Upper lobe of left lung (tissue), 6 donors: ENCODE measurements around the gene ZSCAN31. TPM values are rescaled to one million over a fixed set of nuclear protein-coding genes. Genes with fewer than 3 reads are reported as not detected.
"Not testable (repeated sequence)": the region's sequence is repeated elsewhere in the genome, so short reads cannot be mapped to it uniquely, and the experiment has no call there.

ENCODE experiments used
- ATAC-seq, 2 donors: fragments of 200-7000 bp; cut with Tn5 transposase; one replicate each; pipeline ENCODE4 v1.9.1; 2022; ENCODE audit warnings: mild to moderate bottlenecking in 2 of 2, moderate library complexity in 2 of 2; ENCODE audit not compliant: low FRiP score in 2 of 2
- DNase-seq, 2 donors: peaks; one replicate each; pipeline ENCODE4 v3.0.0-alpha.2; 2019 to 2020
- H3K27ac ChIP-seq, 4 donors: fragments of 200-600 bp; sonication (generic); one replicate each; pipeline ENCODE4 v1.5.1; 2016 to 2019
- H3K27me3 ChIP-seq, 4 donors: fragments of 200-600 bp; sonication (generic); one replicate each; pipeline ENCODE4 v1.5.1; 2017 to 2019
- H3K36me3 ChIP-seq, 4 donors: fragments of 200-600 bp; sonication (generic); one replicate each; pipeline ENCODE4 v1.5.1; 2016 to 2019
- H3K4me1 ChIP-seq, 4 donors: fragments of 200-600 bp; sonication (generic); one replicate each; pipeline ENCODE4 v1.5.1; 2018 to 2019
- H3K4me3 ChIP-seq, 4 donors: fragments of 200-600 bp; sonication (generic); one replicate each; pipeline ENCODE4 v1.5.1; 2017 to 2019; ENCODE audit warnings: mild to moderate bottlenecking in 2 of 4, moderate library complexity in 1 of 4
- H3K9me3 ChIP-seq, 4 donors: fragments of 200-600 bp; sonication (generic); one replicate each; pipeline ENCODE4 v1.5.1; 2018 to 2019
- CTCF ChIP-seq, 6 experiments: fragments of 450-650 bp in 4 of 6; fragments of 200-600 bp in 2 of 6; sonication (generic) in 2 of 6; IDR thresholded peaks; one replicate each; pipeline ENCODE4 v1.5.1; 2016 to 2019; ENCODE audit warnings: antibody characterized with exemption in 6 of 6
- EP300 ChIP-seq, 4 donors: sonication (generic); formaldehyde crosslinking; IDR thresholded peaks; one replicate each; pipeline ENCODE4 v1.5.1; 2017; ENCODE audit warnings: antibody characterized with exemption in 4 of 4, control low read depth in 2 of 4
- POLR2A ChIP-seq, 4 donors: fragments of 450-650 bp; IDR thresholded peaks; one replicate each; pipeline ENCODE4 v1.5.1; 2016 to 2017; ENCODE audit warnings: antibody characterized with exemption in 4 of 4, mild to moderate bottlenecking in 2 of 4
- POLR2AphosphoS5 ChIP-seq, 2 donors: sonication (generic); formaldehyde crosslinking; IDR thresholded peaks; one replicate each; pipeline ENCODE4 v1.5.1; 2017; ENCODE audit warnings: antibody characterized with exemption in 2 of 2
- WGBS, 2 donors: methylation state at CpG; one replicate each; pipeline ENCODE4 v1.1.5; 2017 to 2018; 5-methylcytosine and 5-hydroxymethylcytosine counted together
- total RNA-seq, 6 donors: library from RNA; depleted of rRNA in 4 of 6; stranded (reverse); fragments of >200 nt in 4 of 6; gene quantifications; one replicate each; pipeline versions ENCODE4 v1.1.0 to v1.2.1, GENCODE V29; 2016 to 2021
- donor health status: DM: no; HTN: no; CAD: no; lungs with moderate emphysema.
- donor health status: DM: no; HTN: yes; CAD: no; lungs with severe emphysema.

The ZSCAN31 gene
- total RNA-seq, 6 donors from 2014 or later, result 11.5 to 33.5 (median 18.6) TPM

DNA sequence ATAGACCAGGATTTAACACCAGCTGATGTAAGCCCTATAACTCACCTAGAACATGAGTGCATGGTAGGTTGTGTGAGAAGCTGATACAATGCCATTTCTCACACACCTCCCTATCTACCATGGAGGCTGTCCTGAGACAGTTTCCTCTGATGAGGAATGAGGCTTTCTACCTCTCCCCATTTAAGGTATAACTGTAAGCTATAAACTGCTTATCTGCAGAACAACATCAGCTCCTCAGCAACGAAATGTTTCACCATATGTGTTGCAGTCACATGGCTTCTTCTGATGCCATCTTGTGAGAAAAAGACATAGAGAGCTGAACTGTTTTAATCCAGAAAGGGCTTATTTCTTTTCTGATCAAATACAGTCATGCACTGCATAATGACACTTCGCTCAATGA is 34.5 kb upstream of the ZSCAN31 start:
- 80 to 87% methylated on average over 2 of the region's 2 CpGs for WGBS, 2 donors
- Histone ChIP-seq H3K4me3 (no peak overlapping the region), H3K36me3 (peaks cover 4 to 20% (median 8%) of the 10 kb centered on the region in 4 donors), H3K4me1 (no peaks in the 10 kb centered on the region), H3K9me3 (no peaks in the 10 kb centered on the region), H3K27ac (no peak overlapping the region), H3K27me3 (no peaks in the 10 kb centered on the region)
- ATAC-seq (no peak), DNase-seq (no peak)
- TF ChIP-seq EP300 (IDR thresholded peaks at IDR 0.05), result no peak
- TF ChIP-seq POLR2AphosphoS5 (IDR thresholded peaks at IDR 0.05), result no peak
- TF ChIP-seq CTCF (IDR thresholded peaks at IDR 0.05), result no peak
- TF ChIP-seq POLR2A (IDR thresholded peaks at IDR 0.05), result no peak

DNA sequence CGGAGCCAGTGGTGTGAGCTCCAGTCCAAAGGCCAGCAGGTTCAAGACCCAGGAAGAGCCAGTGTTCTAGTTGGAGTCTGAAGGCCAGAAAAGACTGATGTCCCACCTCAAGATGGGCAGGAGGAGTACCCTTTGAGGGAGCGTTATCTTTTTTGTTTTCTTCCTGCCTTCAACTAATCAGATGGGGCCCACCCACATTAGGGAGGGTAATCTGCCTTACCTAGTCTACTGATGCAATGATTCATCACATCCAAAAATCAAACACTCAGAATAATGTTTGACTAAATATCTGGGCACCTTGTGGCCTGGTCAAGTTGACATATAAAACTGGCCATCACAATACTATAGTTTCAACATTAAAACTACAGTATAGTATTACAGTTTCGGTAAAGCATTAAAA is 33.5 kb upstream of the ZSCAN31 start:
- ATAC-seq (no peak), DNase-seq (no peak)
- Histone ChIP-seq H3K4me3 (no peak overlapping the region), H3K36me3 (peaks cover 4 to 29% (median 15%) of the 10 kb centered on the region in 4 donors), H3K4me1 (no peaks in the 10 kb centered on the region), H3K9me3 (no peaks in the 10 kb centered on the region), H3K27ac (no peak overlapping the region), H3K27me3 (no peaks in the 10 kb centered on the region)
- 94 to 95% methylated on average over 3 of the region's 3 CpGs for WGBS, 2 donors
- TF ChIP-seq POLR2A (IDR thresholded peaks at IDR 0.05) (no peak), EP300 (IDR thresholded peaks at IDR 0.05) (no peak), POLR2AphosphoS5 (IDR thresholded peaks at IDR 0.05) (no peak), CTCF (IDR thresholded peaks at IDR 0.05) (no peak)

GRCh38 chr6:28368522-28368921 is 32.6 kb upstream of the ZSCAN31 start:
- no peak for TF ChIP-seq POLR2A (IDR thresholded peaks at IDR 0.05)
- no peak for TF ChIP-seq CTCF (IDR thresholded peaks at IDR 0.05)
- TF ChIP-seq POLR2AphosphoS5 (IDR thresholded peaks at IDR 0.05), result no peak
- no peak for TF ChIP-seq EP300 (IDR thresholded peaks at IDR 0.05)
- WGBS, 2 donors, result 84 to 90% methylated on average over 4 of the region's 4 CpGs
- ATAC-seq, result no peak

DNA sequence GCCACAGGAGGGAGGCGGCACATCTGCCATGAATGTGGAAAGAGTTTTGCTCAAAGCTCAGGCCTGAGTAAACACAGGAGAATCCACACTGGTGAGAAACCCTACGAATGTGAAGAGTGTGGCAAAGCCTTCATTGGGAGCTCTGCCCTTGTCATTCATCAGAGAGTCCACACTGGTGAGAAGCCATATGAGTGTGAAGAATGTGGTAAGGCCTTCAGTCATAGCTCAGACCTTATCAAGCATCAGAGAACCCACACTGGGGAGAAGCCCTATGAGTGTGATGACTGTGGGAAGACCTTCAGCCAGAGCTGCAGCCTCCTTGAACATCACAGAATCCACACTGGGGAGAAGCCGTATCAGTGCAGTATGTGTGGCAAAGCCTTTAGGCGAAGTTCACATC is 29.6 kb upstream of the ZSCAN31 start:
- peaks cover 4 to 59% (median 24%) of the 10 kb centered on the region in 4 donors for H3K36me3 ChIP-seq
- 87 to 96% methylated on average over 4 of the region's 4 CpGs for WGBS, 2 donors
- not testable (repeated sequence) for H3K27me3 ChIP-seq, H3K9me3 ChIP-seq, ATAC-seq, H3K4me1 ChIP-seq, DNase-seq, H3K4me3 ChIP-seq, H3K27ac ChIP-seq

More at GRCh38 chr6:28368522-28368921, 32.6 kb upstream of the ZSCAN31 start:
- Histone ChIP-seq H3K27me3 (no peaks in the 10 kb centered on the region), H3K9me3 (no peaks in the 10 kb centered on the region), H3K36me3 (peaks cover 4 to 38% (median 19%) of the 10 kb centered on the region in 4 donors), H3K4me1 (no peaks in the 10 kb centered on the region), H3K4me3 (no peak overlapping the region), H3K27ac (no peak overlapping the region)
- DNase-seq, result no peak

DNA sequence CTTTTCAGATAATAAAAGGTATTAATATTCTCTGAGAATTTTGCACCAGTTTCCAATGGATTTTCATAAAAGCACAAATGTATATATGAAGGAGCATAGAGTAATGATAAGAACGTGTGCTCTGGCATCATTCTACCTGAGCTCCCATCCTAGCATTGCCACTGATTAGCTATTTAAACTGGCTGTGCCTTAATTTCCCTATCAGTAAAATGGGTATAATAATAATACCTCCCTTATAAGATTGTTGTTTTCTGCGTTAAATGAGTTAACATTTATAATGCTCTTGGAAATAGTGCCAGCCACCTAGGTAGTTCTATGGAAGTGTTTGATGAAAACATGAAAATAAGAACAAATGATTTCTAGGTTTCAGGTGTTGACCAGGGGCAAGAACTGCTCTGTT is 25.0 kb upstream of the ZSCAN31 start:
- no peak for ATAC-seq
- Histone ChIP-seq H3K4me3 (no peak overlapping the region), H3K27ac (no peak overlapping the region), H3K4me1 (peaks cover 4 to 6% (median 5%) of the 10 kb centered on the region in 4 donors), H3K36me3 (peaks cover 4 to 53% (median 21%) of the 10 kb centered on the region in 4 donors), H3K27me3 (no peaks in the 10 kb centered on the region), H3K9me3 (no peaks in the 10 kb centered on the region)
- no peak for TF ChIP-seq POLR2AphosphoS5 (IDR thresholded peaks at IDR 0.05)
- TF ChIP-seq POLR2A (IDR thresholded peaks at IDR 0.05), result no peak
- TF ChIP-seq CTCF (IDR thresholded peaks at IDR 0.05), result no peak
- no peak for TF ChIP-seq EP300 (IDR thresholded peaks at IDR 0.05)
- 93 to 94% methylated on average over 2 of the region's 2 CpGs for WGBS, 2 donors
- DNase-seq, result no peak

DNA sequence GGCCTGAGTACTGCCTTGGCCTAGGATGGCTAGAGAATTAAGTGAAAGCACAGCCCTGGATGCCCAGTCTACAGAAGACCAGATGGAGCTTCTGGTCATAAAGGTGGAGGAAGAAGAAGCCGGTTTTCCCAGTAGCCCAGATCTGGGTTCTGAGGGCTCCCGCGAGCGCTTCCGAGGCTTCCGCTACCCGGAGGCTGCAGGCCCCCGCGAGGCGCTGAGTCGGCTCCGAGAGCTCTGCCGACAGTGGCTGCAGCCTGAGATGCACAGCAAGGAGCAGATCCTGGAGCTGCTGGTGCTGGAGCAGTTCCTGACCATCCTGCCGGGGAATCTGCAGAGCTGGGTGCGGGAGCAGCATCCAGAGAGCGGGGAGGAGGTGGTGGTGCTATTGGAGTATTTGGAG is 23.6 kb upstream of the ZSCAN31 start:
- WGBS, 2 donors, result 93 to 96% methylated on average over 5 to 13 of the region's 16 CpGs
- H3K27me3 ChIP-seq, H3K9me3 ChIP-seq, H3K27ac ChIP-seq, ATAC-seq, H3K4me3 ChIP-seq: not testable (repeated sequence)
- DNase-seq, result peak in 1 of 2 donors; percentile 66
- Histone ChIP-seq H3K36me3 (peaks cover 0 to 40% (median 10%) of the 10 kb centered on the region in 4 donors), H3K4me1 (peaks cover 14 to 18% (median 17%) of the 10 kb centered on the region in 4 donors)
